Lower leg skin (tissue), 4 donors: ENCODE data around the gene FARS2. TPM values are rescaled to one million over a fixed set of nuclear protein-coding genes. Genes with fewer than 3 reads are reported as not detected.

Experiments used
- DNase-seq, 2 donors: peaks; one replicate each; pipeline ENCODE4 v3.0.0-alpha.2; 2019; ENCODE audit warnings: low spot score in 2 of 2
- H3K4me3 ChIP-seq: fragments of 200-600 bp; sonication (generic); 2 replicates; pipeline ENCODE4 v1.5.1; 2017; ENCODE audit warnings: mild to moderate bottlenecking, low read depth; ENCODE audit not compliant: poor library complexity, severe bottlenecking
- POLR2A ChIP-seq, 2 donors: fragments of 450-650 bp; IDR thresholded peaks; one replicate each; pipeline ENCODE4 v1.6.1; 2016 to 2017; ENCODE audit warnings: antibody characterized with exemption in 2 of 2, mild to moderate bottlenecking in 1 of 2, moderate library complexity in 1 of 2
- WGBS, 2 donors: methylation state at CpG; one replicate each; pipeline ENCODE4 v1.1.5; 2018; 5-methylcytosine and 5-hydroxymethylcytosine counted together
- intact Hi-C: fragments of 100-400 bp; cut with DNase I; formaldehyde crosslinking; loops from one replicate; pipeline ENCODE4 v1.15.0; 2023; ENCODE audit warnings: low total_unique reads
- total RNA-seq, 4 donors: library from RNA; depleted of rRNA; stranded (reverse); fragments of >200 nt; gene quantifications; one replicate each; pipeline ENCODE4 v1.1.0, GENCODE V29; 2016
- TF ChIP-seq, protein P1 (sequence below), 3 donors: fragments of 450-650 bp; IDR thresholded peaks; one replicate each; pipeline ENCODE4 v1.5.1; 2016; ENCODE audit warnings: antibody characterized with exemption in 3 of 3, mild to moderate bottlenecking in 3 of 3, moderate library complexity in 2 of 3

Gene FARS2
- total RNA-seq, 4 donors from 2014 or later: 7.0 to 14.7 (median 11.1) TPM

DNA sequence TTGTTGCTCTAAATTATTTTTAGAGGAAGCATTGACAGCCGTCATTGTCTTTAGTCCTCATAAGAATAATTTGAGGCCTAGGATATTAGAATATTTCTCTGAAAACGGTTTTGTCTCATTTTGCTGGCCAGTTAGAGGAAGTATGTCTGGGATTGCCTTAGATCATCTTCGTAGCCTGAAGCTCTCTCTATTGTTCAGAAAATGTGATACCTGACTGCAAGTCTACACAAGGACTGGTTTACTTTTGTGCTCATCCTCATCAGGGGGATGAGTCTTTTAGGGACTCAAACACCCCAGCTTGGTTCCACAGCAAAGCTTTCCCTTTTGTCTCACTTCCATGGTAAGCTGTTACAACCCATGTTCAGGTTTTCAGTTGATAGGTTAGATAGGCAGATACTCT is 141.8 kb downstream of the FARS2 start:
- WGBS, 2 donors: 73 to 82% methylated on average over 3 of the region's 3 CpGs
- TF ChIP-seq, protein P1, sequence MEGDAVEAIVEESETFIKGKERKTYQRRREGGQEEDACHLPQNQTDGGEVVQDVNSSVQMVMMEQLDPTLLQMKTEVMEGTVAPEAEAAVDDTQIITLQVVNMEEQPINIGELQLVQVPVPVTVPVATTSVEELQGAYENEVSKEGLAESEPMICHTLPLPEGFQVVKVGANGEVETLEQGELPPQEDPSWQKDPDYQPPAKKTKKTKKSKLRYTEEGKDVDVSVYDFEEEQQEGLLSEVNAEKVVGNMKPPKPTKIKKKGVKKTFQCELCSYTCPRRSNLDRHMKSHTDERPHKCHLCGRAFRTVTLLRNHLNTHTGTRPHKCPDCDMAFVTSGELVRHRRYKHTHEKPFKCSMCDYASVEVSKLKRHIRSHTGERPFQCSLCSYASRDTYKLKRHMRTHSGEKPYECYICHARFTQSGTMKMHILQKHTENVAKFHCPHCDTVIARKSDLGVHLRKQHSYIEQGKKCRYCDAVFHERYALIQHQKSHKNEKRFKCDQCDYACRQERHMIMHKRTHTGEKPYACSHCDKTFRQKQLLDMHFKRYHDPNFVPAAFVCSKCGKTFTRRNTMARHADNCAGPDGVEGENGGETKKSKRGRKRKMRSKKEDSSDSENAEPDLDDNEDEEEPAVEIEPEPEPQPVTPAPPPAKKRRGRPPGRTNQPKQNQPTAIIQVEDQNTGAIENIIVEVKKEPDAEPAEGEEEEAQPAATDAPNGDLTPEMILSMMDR (IDR thresholded peaks at IDR 0.05): no peak
- no peak for TF ChIP-seq POLR2A (IDR thresholded peaks at IDR 0.05)
- no peak for DNase-seq
- no peak overlapping the region for H3K4me3 ChIP-seq
- intact Hi-C loops: loop anchor here (10.0 kb wide), 1 partner anchor 258 kb away; no protein-coding TSS in a partner anchor

DNA sequence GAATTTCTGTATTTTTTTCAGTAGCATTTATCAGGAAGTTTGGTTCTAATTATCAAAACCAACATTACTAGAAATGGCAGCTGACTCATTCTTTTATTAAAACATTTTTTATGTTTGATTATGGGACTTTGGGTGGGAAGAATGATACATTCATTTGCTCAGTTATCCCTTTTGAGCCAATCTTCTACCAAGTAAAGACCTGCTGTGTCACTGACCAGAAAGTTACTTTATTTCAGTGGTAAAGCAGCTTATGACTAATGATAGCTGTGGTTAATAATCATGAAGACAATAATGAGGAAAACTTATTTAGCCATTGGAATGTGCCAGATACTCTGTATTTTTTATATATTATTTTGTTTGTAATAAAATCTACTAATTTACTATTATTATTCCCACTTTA is 142.3 kb downstream of the FARS2 start:
- H3K4me3 ChIP-seq: no peak overlapping the region
- DNase-seq: no peak
- intact Hi-C loops: loop anchor here (10.0 kb wide), 1 partner anchor 259 kb away; no protein-coding TSS in a partner anchor
- no peak for TF ChIP-seq POLR2A (IDR thresholded peaks at IDR 0.05)
- TF ChIP-seq, protein P1 (IDR thresholded peaks at IDR 0.05): no peak

DNA sequence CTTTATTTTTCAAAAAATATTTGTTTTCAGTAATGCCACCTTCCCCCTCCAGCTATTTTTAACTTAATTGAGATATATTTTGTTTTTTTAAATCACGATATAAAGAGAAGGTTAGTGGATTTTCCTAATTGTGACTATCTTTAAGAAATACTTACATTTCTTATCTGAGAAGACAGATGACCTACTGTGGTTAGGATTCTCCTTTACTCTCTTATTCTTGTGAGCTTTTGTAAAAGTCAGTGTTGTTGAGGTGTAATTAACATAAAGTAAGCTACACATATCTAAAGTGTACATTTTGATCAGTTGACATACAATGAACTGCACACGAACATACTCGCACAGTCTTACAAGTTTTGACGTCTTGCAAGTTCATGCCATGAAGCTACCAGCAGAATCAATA is 144.7 kb downstream of the FARS2 start:
- WGBS, 2 donors: 94 to 96% methylated on average over 4 of the region's 4 CpGs
- no peak overlapping the region for H3K4me3 ChIP-seq
- intact Hi-C loops: loop anchor here (10.0 kb wide), 1 partner anchor 261 kb away; no protein-coding TSS in a partner anchor
- TF ChIP-seq POLR2A (IDR thresholded peaks at IDR 0.05): no peak
- TF ChIP-seq, protein P1 (IDR thresholded peaks at IDR 0.05): no peak
- DNase-seq: no peak

DNA sequence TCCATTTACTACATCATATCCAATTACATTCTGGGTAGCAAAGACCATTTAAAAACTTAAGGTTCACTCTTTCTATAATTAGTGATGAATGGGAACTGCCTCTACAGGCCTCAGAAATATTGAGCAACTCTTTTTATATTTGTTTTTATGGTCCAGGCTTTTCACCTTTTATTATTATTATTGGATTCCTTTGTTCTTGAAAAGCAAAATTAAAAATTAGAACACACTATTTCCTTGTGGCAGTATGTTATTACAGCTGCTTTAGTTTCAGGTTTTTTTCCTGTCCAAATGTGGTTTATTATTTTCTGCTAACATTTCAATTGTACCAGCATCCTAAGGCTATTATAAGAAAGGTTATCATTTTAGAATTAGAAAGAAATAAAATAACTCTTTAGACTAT is 150.1 kb downstream of the FARS2 start:
- intact Hi-C loops: no loop called here
- TF ChIP-seq, protein P1 (IDR thresholded peaks at IDR 0.05): no peak
- no peak for TF ChIP-seq POLR2A (IDR thresholded peaks at IDR 0.05)
- DNase-seq: no peak
- H3K4me3 ChIP-seq: no peak overlapping the region

DNA sequence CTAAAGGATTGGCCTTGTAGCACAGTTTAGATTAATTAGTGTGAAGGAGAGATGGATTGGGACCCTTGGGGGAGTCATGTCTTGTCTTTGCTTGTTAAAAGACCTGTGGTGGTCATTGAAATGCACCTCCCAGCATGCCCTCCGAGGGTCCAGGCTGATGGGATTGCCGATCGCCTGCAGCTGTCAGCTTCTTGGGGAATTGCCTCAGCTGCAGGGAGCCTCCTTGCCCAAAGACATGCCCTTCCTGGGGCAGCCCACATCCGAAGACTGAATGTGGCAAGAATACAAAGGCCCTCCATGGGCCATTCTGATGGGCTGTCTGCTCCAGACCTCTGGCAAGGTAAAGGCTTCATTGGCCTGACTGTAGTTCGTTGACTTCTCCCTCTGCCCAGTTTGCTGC is 150.7 kb downstream of the FARS2 start:
- TF ChIP-seq POLR2A (IDR thresholded peaks at IDR 0.05): no peak
- TF ChIP-seq, protein P1 (IDR thresholded peaks at IDR 0.05): no peak
- intact Hi-C loops: no loop called here
- WGBS, 2 donors: 84 to 89% methylated on average over 5 of the region's 5 CpGs
- no peak overlapping the region for H3K4me3 ChIP-seq
- DNase-seq: no peak

DNA sequence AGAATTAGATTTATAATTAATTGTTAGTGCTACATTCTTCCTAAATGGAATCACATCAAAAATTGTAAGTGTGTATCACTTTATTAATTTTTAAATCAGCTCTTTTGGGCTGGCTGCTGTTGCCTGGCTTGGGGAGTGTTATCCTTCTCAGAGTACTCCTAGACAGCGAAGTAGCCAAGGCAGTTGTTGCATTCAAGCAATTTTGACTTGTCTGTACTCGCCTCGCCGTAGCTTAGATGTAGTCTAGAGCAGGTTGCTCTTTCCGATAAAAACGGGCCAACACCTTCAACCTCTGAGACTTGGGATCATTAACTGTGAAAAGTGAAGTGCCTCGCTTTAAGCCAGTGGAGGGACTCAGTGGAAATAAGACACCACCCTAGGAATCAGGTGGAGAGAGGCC is 151.3 kb downstream of the FARS2 start:
- H3K4me3 ChIP-seq: no peak overlapping the region
- intact Hi-C loops: no loop called here
- TF ChIP-seq POLR2A (IDR thresholded peaks at IDR 0.05): no peak
- TF ChIP-seq, protein P1 (IDR thresholded peaks at IDR 0.05): no peak
- DNase-seq: no peak
- WGBS, 2 donors: 66 to 68% methylated on average over 7 of the region's 7 CpGs
